NCI-H2196 (cell line): ENCODE data around the gene ERVFRD-1.

Experiments
- DNase-seq: peaks from one replicate; lab custom pipeline; 2025; ENCODE audit not compliant: unreplicated experiment; lab: John Stamatoyannopoulos, UW

ERVFRD-1 gene

GRCh38 chr6:11110921-11111768 lies at the start of gene ERVFRD-1:
ERVFRD-1 (minus strand) TSS chr6:11111725; CDS start chr6:11105310, 6,415 bp downstream.
- no peak for DNase-seq

- DNase-seq: no peak
Observed at GRCh38 chr6:11160199-11160598, 48.7 kb upstream of the ERVFRD-1 start.

GRCh38 chr6:11155589-11155988 lies 44.1 kb upstream of the ERVFRD-1 start:
- no peak for DNase-seq

GRCh38 chr6:11153447-11153846 lies 41.9 kb upstream of the ERVFRD-1 start:
- DNase-seq: no peak

- DNase-seq: no peak
Observed at GRCh38 chr6:11152581-11152980, 41.1 kb upstream of the ERVFRD-1 start.

GRCh38 chr6:11151488-11151887 lies 40.0 kb upstream of the ERVFRD-1 start:
- DNase-seq: no peak

- DNase-seq: no peak
Observed at GRCh38 chr6:11149551-11149950, 38.0 kb upstream of the ERVFRD-1 start.

- DNase-seq: no peak
Observed at GRCh38 chr6:11146117-11146826, 34.7 kb upstream of the ERVFRD-1 start.

- peak; percentile 73 for DNase-seq
Observed at GRCh38 chr6:11144393-11144851, 32.9 kb upstream of the ERVFRD-1 start.

GRCh38 chr6:11143394-11144371 lies 32.2 kb upstream of the ERVFRD-1 start:
- DNase-seq: no peak

GRCh38 chr6:11142296-11143027 lies 30.9 kb upstream of the ERVFRD-1 start:
- no peak for DNase-seq

GRCh38 chr6:11141295-11141694 lies 29.8 kb upstream of the ERVFRD-1 start:
- DNase-seq: no peak

GRCh38 chr6:11140056-11140455 lies 28.5 kb upstream of the ERVFRD-1 start:
- DNase-seq: no peak

GRCh38 chr6:11139051-11139960 lies 27.8 kb upstream of the ERVFRD-1 start:
- DNase-seq: no peak

GRCh38 chr6:11136809-11137208 lies 25.3 kb upstream of the ERVFRD-1 start:
- no peak for DNase-seq

- no peak for DNase-seq
Observed at GRCh38 chr6:11133281-11133680, 21.8 kb upstream of the ERVFRD-1 start.

- no peak for DNase-seq
Observed at GRCh38 chr6:11132194-11132888, 20.8 kb upstream of the ERVFRD-1 start.

GRCh38 chr6:11130605-11131004 lies 19.1 kb upstream of the ERVFRD-1 start:
- no peak for DNase-seq
